Iris pigment epithelial cell (primary cell): Measurements from ENCODE around the gene SIX2.
"Not testable (repeated sequence)": the region's sequence is repeated elsewhere in the genome, so short reads cannot be mapped to it uniquely, and the experiment has no call there.

Experiments used
- DNase-seq: peaks from one replicate; pipeline ENCODE4 v3.0.0-alpha.2; 2011; ENCODE audit warnings: low read depth

Gene SIX2

DNA sequence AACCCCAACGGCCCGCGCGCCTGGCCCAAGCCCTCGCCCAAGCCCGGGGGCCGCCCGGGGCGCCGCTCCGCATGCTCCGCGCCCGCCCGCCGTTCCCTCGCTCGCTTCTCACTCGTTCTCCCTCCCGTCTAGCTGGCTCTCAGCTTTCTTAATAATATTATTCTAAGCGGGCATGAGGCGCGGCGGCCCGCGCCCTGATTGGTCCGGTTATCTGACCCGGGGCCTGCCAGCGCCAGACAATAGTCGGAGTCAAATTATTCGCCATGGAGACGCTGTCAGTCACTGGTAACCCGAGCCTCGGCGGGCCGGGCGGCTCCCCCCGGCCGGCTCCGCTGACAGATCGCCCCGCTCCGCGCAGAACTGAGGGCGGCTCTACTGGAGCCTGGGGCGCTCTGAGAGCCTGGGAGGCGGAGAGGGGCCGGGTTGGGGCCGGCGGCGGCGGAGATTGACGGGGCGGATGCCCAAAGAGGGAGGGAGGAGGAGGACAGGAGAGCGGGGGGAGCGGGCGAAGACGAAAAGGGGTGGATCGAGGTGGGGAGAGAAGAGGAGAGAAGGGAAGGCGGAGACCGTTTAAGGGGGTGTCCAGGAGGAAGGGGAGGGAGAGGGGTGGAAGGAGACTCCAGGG, at the start of gene SIX2:
Gene SIX2, minus strand, starts transcription at position 150 of the 625 bp plus-strand sequence. CDS start 342 bp downstream, outside the sequence.
- peak; percentile 98 for DNase-seq

DNA sequence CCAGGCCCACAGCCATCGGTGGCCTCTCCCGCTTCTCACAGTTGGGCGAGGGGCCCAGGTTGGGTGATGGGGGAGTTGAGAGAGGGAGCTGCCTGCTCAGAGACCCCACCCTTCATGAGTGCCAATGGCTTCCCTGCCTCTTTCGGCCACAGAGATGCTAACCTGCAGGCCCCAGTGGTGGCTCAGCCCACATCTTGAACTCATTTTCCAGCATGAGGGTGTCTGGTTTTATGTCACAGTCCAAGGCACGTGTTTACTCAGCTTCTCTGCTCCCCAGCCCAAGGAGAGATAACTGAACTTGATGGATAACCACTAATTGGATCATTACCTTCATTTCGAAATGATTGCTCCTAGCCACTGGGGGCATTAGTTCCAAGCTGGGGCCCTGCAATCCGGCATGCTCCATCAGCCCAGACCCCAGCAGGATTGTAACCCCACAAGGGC, 45.9 kb upstream of the SIX2 start:
- DNase-seq = no peak

DNA sequence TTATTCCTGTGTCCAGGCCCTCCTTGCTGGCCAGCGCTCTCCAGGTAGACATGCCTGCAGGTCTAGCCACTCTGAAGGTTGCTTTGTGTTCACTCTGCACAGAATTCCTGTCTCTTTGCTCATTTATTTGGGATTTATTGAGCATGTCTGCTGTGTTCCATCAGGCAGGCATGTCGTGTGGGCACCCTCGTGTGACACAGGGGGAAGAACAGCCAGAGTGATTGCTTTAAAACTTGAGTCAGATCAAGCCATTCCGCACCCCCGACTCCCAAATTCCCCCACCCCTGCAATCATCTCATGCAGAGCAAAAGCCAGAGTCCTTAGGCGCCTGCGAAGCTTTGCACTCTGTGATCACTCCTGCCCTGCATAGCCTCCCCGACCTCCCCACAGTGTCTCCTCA, 44.7 kb upstream of the SIX2 start:
- DNase-seq = no peak

- no peak for DNase-seq
Observed at GRCh38 chr2:45052388-45052928, 43.2 kb upstream of the SIX2 start.

GRCh38 chr2:45049569-45050336, 40.5 kb upstream of the SIX2 start:
- no peak for DNase-seq

GRCh38 chr2:45047301-45047700, 38.0 kb upstream of the SIX2 start:
- DNase-seq = no peak

DNA sequence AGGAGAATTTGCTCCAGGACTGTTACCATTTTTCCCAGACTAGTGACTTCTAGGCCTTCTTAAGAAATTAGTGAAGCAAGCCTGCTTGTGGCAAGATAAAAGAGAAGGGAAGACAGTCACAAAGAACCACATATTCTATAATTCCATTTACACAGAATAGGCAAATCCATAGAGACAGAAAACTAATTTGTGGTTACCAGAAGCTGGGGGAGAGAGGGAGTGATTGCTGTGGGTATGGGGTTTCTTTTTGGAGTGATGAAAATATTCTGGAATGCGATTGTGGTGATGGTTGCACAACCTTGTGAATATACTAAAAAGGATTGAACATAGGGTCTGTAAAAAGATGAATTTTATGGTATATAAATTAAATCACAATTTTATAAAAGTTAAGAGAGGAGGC, 37.5 kb upstream of the SIX2 start:
- peak; percentile 46 for DNase-seq

DNA sequence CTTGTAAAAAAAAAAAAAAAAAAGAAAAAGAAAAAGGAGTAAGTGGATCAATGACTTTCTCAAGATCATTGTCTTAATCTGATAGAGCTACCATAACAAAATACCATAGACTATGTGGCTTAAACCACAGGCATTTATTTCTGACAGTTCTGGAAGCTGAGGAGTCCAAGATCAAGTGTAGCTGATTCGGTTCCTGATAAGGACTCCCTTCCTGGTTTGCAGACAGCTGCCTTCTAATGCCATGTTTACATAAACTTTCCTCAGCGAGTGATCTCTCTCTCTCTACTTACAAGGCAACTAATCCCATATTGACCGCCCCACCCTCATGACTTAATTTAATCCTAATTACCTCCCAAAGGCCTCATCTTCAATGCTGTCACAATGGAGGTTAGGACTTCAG, 36.5 kb upstream of the SIX2 start:
- peak; percentile 75 for DNase-seq

DNA sequence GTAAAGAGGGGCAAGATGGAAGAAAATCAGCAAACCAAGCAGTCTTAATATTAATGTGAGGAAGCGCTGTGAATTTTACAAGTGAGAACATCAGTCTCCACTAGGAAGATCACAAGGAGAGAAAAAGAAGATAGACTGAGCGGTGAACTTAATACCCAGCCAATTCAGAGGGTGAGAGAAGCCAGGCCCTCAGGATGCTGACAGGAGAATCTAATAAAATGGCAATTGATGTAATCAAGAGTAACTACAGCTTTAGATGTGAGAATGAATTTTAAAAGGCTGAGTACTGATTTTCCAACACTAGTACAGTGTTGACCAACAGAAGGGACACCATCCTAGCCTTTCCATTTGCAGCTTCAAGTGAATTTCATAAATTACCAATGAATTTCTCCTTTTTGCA, 35.7 kb upstream of the SIX2 start:
- no peak for DNase-seq

- no peak for DNase-seq
Observed at GRCh38 chr2:45043174-45043573, 33.9 kb upstream of the SIX2 start.

- no peak for DNase-seq
Observed at GRCh38 chr2:45042401-45042800, 33.1 kb upstream of the SIX2 start.

GRCh38 chr2:45040786-45041185, 31.5 kb upstream of the SIX2 start:
- DNase-seq = no peak

GRCh38 chr2:45039804-45040203, 30.6 kb upstream of the SIX2 start:
- not testable (repeated sequence) for DNase-seq

DNA sequence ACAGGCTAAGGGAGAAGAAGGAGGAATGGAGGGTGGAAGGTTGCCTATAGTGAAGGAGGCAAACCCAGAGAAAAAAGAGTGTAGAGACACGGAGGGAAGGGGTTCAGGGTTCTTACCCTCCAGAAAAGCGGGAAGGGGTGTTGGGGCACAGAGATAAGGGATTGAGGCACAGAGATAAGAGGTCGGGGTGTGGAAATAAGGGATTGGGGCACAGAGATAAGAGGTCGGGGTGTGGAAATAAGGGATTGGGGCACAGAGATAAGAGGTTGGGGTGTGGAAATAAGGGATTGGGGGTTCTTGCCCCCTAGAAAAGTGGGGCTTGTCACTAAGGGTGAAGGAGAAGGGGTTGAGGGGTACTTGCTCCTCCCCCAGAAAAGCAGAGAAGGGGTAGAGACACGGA, 29.6 kb upstream of the SIX2 start:
- DNase-seq = not testable (repeated sequence)

- DNase-seq = no peak
Observed at GRCh38 chr2:45033302-45033701, 24.1 kb upstream of the SIX2 start.

DNA sequence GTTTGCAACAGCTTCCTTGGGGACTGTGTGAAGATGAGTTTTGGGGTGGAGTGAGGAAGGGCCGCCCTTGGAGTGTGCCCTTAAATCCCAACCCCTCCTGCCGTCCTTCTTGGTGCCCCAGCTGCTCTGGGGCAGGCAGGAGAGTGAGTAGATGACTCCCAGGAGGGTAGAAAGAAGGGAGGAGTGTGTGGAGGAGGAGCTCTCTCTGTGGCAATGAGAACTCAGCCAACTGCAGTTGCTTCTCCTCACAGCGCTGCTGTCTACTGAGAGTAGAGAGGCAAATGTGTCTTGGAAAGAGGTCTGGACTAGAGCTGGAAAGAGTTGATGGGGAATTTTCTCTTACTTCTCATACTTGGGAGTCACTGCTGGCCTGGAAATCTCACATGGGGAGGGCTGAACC, 21.8 kb upstream of the SIX2 start:
- no peak for DNase-seq

DNA sequence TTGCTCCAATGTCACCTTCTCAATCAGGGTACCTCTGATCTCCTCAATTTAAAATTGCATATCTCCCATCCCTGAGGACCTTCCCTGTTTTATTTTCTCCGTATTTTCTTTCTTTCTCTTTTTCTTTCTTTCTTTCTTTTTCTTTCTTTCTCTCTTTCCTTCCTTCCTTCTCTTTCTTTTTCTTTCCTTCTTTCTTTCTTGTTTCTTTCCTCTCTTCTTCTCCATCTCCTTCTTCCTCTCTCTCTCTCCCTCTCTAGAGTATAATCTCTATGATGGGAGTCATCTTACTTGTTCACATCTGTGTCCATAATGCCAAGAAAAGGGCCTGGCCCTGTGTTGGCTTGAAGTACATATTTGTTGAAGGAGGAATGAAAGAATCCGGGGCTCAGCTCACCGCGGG, 21.3 kb upstream of the SIX2 start:
- no peak for DNase-seq

DNA sequence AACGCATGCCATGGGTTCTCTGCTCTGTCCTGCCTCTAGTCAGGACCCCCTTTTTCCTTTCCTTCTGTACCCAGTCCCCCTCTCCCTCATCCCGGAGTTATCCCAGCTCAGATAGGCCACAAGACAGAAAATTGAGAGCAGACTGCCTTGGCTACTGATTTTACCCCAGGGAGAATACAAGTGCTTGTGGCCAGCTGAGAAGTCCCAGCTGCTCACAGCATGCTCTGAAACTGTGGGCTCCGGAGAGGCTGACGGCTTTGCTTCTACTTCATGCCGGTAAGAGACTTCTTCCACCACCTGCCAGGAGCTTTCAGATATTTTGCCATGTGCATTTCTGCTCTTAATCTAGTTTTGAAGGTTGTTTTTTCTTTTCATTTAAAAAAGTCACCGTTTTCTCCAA, 20.0 kb upstream of the SIX2 start:
- DNase-seq = no peak

DNA sequence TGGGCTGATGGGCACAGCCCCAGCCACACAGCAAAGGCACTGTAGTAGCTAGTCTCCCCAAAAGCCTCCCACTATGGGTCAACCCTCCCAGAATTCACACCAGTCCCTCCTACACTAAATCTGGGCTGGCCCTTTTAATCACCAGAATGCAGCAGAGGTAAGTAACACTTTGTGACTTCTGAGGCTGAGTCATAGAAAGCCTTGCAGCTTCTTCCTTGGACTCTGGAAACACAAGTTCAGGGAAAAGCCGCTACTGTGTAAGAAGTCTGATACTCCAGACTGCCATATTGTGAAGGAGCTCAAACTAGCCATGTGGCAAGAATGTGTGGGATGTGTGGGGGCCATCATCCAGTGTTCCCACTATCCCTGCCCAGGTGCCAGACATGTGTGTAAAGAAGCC, 19.0 kb upstream of the SIX2 start:
- DNase-seq = peak; percentile 54

DNA sequence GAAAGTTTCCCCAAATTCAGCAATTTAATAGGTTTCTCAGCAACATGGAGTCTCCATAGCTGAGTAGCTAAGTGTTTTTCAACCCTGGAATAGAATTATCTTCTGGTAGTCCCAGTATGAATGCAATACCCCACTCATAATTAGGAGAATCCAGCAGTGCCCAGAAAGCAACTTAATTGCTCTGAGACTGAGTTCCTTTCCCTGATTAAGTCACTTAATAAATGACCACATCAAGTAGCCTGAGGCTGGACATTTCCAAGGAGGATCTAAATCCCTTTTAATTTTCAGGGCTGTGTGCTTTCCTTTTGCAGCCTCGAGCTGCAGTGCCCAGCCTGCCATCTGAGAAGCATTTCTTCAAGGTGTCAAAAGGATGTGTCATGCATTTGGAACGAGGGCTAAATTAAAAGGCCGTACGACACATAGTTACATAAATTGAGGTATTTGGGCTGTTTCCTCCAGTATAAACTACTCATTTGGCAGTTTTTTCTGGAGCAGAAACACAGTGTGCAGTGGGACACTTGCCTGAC, 17.7 kb upstream of the SIX2 start:
- DNase-seq = no peak

- peak; percentile 80 for DNase-seq
Observed at GRCh38 chr2:45024600-45025291, 15.5 kb upstream of the SIX2 start.

DNA sequence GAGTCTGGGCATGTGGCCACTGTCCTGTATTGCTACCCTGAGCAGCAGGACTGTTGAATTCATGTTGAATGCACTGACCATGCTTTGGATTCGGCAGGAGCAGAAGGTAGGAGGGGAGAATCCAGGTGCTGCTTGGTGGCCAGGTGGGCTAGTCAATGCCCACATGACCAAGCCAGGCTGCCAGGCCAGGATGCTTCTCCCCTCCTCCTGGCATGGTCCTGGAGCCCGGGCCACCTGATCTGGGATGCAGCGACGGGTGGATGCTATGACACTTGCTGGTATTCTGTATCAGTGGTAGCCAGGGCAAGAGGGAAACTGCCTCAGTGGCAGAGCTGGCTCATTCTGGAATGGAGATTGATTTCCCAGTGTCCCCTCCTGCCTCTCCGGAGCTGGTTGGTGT, 14.8 kb upstream of the SIX2 start:
- no peak for DNase-seq

- DNase-seq = no peak
Observed at GRCh38 chr2:45020439-45020838, 11.2 kb upstream of the SIX2 start.
